ENCODE results near the gene CYP2C19.

The CYP2C19 gene

DNA sequence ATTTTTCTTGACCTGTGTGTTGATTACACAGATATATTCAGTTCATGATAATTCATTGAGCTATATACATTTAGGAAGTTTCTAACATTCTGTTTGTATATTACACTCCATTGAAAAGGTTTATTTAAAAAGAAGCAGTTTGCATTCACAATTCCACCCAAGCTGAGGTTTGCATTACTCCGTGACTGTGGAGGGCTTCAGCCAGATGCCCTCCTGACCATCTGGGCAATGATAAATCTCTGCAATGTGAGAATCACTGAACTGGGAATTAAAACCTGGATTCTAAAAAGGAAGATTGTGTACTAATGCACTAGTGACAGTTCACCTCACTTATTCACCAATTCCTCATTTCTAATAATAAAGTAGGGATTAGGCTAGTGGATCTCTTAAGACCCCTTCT, 139.6 kb downstream of the CYP2C19 start:
- H3K27me3 ChIP-seq (ENCODE audit: low read depth, low read length) = no peaks in the 10 kb centered on the region
- TF ChIP-seq, protein P1, sequence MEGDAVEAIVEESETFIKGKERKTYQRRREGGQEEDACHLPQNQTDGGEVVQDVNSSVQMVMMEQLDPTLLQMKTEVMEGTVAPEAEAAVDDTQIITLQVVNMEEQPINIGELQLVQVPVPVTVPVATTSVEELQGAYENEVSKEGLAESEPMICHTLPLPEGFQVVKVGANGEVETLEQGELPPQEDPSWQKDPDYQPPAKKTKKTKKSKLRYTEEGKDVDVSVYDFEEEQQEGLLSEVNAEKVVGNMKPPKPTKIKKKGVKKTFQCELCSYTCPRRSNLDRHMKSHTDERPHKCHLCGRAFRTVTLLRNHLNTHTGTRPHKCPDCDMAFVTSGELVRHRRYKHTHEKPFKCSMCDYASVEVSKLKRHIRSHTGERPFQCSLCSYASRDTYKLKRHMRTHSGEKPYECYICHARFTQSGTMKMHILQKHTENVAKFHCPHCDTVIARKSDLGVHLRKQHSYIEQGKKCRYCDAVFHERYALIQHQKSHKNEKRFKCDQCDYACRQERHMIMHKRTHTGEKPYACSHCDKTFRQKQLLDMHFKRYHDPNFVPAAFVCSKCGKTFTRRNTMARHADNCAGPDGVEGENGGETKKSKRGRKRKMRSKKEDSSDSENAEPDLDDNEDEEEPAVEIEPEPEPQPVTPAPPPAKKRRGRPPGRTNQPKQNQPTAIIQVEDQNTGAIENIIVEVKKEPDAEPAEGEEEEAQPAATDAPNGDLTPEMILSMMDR (IDR thresholded peaks at IDR 0.05; ENCODE audit: low read depth, low read length) = no peak
- TF ChIP-seq EZH2phosphoT487 (IDR thresholded peaks at IDR 0.05; ENCODE audit: low read depth) = no peak
- H4K20me1 ChIP-seq (ENCODE audit: insufficient read depth, low read length) = no peaks in the 10 kb centered on the region
- no peaks in the 10 kb centered on the region for H3K4me1 ChIP-seq (ENCODE audit: low read length)
- H3K4me3 ChIP-seq (ENCODE audit: low read length) = no peak overlapping the region
- no peaks in the 10 kb centered on the region for H3K36me3 ChIP-seq (replicated peaks; ENCODE audit: low read depth, low read length)
- H3K79me2 ChIP-seq (ENCODE audit: low read length) = no peaks in the 10 kb centered on the region
- H3K4me2 ChIP-seq (ENCODE audit: low read length) = no peak overlapping the region
- no peaks in the 10 kb centered on the region for H3K9me3 ChIP-seq (ENCODE audit: insufficient read depth, low read length)
- H2AFZ ChIP-seq (ENCODE audit: low read depth, low read length) = no peak overlapping the region
- no peak overlapping the region for H3K27ac ChIP-seq (ENCODE audit: low read length)
- no peak overlapping the region for H3K9ac ChIP-seq (ENCODE audit: low read length)

DNA sequence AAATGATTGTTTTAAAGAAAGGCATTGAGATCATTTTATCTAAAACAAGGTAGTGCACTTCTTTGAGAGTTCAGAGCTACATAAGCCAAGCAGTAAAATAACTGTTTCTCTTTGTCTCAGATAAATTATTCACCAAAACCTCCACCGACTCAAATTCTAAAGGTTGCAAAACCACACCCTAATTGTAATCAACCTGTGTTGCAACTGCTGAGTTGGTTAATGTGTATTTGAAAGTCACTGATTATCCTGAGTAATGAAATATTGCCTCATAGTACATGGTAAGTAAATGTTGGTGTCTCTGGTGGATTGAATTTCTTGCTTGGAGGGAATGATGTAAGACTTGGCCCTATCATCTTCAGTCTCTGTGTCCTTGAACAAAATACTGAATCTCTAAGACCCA, 140.1 kb downstream of the CYP2C19 start:
- H2AFZ ChIP-seq (ENCODE audit: low read depth, low read length) = no peak overlapping the region
- H3K9ac ChIP-seq (ENCODE audit: low read length) = no peak overlapping the region
- H3K4me1 ChIP-seq (ENCODE audit: low read length) = no peaks in the 10 kb centered on the region
- H3K9me3 ChIP-seq (ENCODE audit: insufficient read depth, low read length) = no peaks in the 10 kb centered on the region
- no peak overlapping the region for H3K4me3 ChIP-seq (ENCODE audit: low read length)
- H3K4me2 ChIP-seq (ENCODE audit: low read length) = no peak overlapping the region
- no peaks in the 10 kb centered on the region for H4K20me1 ChIP-seq (ENCODE audit: insufficient read depth, low read length)
- no peaks in the 10 kb centered on the region for H3K36me3 ChIP-seq (replicated peaks; ENCODE audit: low read depth, low read length)
- no peaks in the 10 kb centered on the region for H3K79me2 ChIP-seq (ENCODE audit: low read length)
- TF ChIP-seq EZH2phosphoT487 (IDR thresholded peaks at IDR 0.05; ENCODE audit: low read depth) = no peak
- TF ChIP-seq, protein P1 (IDR thresholded peaks at IDR 0.05; ENCODE audit: low read depth, low read length) = no peak
- H3K27me3 ChIP-seq (ENCODE audit: low read depth, low read length) = no peaks in the 10 kb centered on the region
- no peak overlapping the region for H3K27ac ChIP-seq (ENCODE audit: low read length)
